ENCODE measurements around the gene KIF4A.
A peak's percentile ranks its signal among the peaks of the same experiment; 100 is the strongest.

KIF4A gene

DNA sequence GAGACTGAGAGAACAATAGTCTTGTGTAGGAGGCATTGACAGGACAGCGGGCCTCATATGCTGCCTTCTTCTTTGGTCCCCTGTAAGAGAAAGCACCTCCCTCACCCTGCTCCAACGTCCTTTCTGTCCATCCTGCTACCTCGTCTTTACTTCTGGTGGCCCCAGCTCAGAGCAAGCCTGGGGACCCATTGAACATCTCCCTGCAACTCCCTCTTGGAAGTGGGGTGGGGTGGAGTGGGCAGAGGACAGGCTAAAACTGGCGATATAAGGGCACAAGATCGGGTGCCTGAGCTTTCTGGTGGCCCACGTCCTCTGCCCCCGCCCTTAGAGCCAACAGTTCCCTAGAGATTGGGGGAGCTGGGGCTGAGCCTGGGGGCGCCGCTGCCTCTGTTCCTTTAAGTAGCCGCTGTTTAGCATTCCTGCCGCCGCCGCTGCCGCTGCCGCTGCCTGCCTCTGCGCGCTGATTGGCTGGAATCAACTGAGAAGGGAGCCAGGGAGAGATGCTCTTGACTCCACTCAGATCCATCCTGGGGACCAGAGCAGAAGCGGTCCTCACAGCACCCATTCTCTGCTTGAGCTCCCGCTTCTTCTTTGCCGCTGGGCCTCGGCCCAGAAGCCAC, 154.5 kb downstream of the KIF4A start, which contains the start of gene DLG3:
Gene DLG3 (plus strand): TSS at position 510 of the 620 bp plus-strand sequence. CDS start 367 bp downstream, outside the sequence.
- no peak for DNase-seq

DNA sequence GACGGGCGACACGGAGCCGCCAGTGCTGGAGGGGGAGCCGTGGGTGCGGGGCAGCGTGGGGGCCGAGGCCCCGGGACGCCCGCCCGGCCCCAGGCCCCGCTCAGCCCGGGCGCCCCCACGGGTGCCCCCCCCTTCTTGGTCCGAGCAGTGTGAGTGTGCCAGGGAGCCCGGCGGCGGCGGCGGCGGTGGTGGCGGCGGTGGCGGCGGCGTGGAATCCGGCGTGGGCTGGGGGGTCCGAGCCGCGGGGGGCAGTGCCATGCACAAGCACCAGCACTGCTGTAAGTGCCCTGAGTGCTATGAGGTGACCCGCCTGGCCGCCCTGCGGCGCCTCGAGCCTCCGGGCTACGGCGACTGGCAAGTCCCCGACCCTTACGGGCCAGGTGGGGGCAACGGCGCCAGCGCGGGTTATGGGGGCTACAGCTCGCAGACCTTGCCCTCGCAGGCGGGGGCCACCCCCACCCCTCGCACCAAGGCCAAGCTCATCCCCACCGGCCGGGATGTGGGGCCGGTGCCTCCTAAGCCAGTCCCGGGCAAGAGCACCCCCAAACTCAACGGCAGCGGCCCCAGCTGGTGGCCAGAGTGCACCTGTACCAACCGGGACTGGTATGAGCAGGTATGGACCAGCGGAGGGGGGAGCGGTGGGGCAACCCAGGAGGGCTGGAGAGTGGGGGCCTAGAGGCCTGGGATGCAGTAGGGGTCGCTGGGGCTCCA, 155.2 kb downstream of the KIF4A start:
- no peak for DNase-seq

DNA sequence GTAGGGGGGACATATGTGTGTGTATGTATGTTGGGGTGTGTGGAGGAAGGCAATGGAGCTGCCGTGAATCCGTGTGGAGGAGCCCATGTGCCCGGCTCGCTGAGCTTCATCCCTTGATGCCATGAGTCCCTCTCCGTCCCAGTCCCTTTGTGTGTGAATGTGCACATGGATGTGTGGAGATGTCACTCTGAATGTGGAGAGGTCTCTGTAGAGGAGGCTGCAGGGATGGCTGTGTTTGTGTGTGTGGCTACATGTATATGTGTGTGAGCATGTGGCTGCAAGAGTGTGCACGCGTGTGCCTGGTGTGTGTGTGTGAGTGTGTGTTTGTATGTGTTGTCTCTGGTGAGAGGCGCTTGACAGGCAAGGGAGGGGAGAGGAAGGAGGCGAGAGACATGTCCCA, 156.0 kb downstream of the KIF4A start:
- no peak for DNase-seq

DNA sequence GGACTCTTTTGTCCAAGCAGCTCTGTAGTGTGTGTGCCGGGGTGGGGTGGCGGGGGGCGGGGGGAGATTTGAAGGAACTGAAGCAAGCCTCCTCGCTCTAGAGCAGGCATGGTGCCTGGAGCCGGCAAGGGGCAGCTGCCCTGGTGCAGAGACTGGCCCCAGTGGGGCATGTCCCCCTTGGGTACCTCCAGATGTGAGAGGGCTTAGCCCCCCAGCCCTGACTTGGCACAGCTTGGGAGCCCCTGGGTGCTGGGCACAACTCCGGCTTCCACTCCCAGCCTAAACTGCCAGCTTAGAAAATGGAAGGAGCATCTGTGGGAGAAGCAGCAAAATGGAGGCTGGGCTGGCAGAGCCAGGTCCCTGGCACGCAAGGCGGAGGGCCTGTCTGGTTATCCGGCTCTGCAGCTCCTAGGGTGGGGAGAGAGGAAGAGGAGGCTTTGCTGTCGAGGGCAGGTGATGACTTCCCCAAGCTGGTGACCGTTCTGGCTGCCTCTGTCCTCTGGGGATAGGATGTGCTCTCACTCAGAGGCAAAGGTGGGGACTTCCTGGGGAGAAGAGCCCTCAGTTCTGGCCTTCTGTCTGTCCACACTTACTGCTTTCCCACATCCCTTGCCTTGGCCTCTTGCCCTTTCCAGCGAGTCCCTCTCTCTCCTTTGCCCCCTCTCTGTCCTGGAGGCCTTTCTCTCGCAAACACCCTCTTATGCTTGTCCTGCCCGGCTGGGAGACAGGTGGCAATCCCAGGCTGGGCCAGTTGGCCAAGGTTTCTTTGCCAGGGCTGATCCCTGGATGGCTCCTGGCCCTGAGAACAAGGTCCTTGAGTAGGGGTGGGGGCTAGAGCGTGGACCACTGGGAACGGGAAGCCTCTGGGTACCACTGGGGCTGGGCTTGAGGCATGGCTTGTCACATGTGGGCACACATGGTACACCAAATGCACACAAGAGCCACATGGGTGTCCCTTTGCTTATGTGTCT, 156.8 kb downstream of the KIF4A start:
- no peak for DNase-seq

DNA sequence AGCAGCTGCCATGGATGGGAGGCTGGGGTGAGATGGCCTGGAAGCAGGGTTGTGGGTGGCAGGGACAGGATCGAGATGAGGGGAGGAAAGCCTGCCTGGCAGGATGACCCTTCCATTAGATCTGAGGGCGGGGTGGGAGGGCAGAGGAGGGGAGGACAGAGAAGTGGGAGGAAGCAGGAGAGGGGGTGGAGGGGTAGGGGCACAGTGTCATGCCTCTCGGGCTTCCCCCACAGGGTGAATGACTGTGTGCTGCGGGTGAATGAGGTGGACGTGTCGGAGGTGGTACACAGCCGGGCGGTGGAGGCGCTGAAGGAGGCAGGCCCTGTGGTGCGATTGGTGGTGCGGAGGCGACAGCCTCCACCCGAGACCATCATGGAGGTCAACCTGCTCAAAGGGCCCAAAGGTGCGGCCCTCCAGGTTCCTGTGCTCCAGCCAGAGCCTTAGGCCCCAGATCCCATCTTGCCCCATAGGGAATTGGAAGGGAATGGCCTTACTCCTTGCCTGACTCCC, 159.6 kb downstream of the KIF4A start:
- DNase-seq, result no peak

DNA sequence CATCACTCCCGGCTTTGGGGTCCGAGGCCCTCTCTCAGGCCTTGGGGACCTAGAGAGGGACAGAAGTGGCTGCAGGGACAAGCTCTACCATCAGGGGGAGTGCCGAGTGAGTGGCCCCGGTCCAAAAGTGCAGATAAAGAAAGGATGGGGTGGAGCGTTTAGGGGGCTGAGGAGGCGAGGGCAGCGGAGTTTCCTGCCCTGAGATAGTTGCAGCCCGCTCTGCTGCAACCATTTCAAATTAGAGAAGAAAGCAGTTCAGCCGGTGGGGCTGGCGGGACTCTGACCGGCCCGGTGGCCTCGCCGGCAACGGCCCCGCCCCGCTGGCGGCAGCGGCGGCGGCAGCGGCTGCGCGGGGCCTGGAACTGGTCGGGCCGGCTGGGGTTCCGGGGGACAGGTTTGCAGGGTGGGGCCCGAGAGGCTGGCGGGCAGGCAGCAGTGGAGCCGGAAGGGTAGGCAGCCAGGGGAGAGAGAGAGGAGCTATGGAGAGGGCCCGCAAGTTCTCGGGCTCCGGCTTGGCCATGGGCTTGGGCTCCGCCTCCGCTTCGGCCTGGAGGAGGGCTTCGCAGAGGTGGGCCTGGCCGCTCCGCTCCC, 162.3 kb downstream of the KIF4A start:
- DNase-seq, result peak; percentile 42 to 52

DNA sequence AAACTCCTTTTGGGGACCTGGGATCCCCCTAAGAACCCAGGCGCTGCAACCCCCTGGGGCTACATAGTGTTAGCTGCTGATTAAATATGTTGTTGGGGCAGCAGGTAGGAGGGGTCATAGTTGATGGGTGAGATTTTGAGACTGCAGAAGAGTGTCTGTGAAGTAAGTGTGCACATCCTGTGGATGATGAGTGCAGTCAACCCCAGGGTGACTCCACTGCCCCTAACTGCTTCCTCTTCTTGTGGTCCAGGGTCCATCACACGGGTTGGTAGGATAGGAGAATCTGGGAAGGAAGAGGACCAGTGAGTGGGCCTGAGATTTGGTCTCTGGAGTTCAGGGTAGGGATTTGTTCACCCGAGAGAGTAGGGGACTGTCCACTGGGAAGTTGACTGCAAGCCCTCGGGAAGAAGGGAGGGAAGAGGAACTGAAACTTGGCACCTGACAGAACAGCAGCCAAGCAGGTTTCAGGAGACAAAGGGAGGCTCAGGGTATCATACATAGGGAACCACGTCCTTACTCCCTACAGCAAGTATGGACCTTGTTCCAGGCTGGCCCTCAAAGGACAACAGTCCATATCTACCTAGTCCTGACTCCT, 163.2 kb downstream of the KIF4A start:
- DNase-seq, result no peak

DNA sequence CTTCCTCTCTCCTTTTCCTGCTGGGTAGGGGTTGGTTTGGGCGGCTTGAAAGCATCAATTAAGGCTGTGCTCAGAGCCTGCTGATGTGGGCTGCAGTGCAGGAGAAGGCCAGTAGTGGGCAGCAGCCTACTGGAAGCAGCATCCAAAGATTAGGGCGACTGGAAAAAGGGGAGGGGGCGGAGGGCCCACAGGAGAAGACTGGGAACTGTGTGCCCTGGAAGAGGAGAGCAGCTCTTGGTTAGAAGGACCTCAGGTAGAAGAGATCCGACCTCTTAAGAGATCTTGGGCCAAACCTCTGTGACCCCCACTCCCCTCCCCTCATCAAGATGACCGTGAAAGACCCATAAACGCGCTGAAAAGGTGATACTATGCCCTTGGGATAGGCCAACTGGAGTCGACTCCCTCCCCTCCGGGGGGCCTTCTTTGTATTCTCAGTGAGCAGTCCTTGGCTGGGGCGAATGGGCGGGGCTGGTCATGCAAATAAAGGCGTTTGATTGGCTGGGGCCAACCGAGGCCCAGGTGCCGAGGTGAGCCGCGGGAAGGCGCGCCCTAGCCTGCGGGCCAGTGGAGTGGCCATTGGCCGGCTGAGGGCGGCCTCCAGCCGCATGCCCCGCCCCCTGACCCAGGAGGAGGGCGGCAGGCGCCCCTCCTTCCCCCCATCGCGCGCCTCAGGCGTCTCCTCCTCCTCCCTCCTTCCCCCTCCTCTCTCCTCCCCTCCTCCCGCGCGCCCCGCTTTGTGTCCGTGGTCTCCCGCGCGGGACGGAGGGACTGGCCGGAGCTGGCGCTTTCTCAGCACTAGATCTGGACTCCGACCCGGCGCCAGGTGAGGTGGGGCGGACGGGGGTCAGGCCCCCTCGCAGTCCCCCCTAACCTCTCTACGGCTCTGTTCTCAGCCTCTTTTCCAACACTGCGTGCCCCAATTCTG, 164.8 kb downstream of the KIF4A start:
- peak; percentile 56 to 58 for DNase-seq

DNA sequence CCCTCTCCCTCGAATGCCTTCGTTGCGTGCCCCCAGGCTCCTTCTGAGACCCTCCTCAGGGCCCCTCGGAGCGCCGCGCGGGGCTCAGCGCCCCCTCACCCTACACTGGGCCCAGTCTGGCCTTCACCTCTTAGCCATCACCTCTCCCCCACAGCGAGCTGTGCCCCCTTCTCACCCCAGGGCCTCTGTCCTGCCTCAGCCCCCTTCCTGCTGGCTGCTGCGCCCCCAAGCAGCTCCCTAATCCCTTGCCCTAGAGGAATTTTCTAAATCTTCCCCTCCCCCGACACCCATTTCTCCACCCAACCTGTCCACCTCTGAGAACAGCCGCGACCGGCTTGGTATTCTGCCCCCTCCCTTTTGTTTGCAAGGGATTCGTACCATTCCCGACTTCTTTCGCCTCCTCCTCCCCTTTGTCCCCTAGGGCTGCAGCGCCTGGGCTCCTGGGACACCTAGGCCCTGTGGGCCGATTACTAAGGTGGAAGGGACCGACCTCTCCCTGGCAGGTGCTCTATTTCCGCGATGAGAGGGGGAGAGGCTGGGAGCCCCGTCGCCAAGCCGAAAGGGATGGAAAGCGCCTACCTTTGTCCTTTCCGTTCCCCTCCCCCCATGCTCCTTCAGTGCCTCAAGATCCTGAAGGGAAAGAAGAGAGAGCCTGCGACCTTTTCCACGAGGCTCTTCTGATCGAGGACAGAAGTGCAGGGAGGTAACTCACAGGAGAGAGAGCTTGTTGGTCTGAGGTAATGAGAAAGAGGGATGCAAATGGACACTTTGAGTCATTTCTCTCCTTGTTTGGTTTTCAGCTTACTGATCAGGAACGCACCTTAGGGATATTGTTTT, 165.7 kb downstream of the KIF4A start:
- no peak for DNase-seq

DNA sequence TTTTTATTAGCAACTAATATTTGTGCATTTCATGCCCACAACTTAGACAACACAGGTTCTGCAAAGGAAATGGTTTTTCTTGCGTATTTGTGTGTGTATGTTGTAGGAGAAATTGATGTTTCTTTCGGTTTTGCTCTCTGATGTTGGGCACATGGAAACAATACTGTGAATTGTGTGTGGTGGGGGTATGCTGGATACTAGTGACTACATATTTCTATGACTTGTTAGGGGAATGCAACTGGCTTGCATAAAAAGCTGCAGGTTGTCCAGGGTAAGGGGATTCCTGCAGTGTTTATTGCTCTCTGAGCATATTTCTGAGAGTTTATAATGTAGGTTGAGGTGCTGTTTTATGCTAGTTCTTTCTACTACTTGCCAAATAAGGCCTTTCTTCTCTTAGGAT, 166.4 kb downstream of the KIF4A start:
- no peak for DNase-seq

DNA sequence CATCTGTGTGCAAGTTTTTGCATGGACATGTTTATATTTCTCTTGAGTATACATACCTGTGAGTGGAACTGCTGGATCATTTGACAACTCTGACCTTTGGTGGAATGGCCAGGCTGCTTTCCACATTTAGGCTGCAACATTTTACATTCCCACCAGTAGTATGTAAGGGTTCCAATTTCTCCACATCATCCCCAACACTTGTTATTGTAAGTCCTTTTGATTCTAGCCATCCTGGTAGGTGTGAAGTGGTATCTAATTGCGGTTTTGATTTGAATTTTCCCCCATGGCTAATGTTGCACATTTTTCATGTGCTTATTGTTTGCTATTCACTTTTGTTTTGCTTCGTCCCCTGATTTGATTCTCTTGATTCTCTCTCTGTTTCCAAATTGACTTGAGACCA, 171.1 kb downstream of the KIF4A start:
- DNase-seq, result no peak

DNA sequence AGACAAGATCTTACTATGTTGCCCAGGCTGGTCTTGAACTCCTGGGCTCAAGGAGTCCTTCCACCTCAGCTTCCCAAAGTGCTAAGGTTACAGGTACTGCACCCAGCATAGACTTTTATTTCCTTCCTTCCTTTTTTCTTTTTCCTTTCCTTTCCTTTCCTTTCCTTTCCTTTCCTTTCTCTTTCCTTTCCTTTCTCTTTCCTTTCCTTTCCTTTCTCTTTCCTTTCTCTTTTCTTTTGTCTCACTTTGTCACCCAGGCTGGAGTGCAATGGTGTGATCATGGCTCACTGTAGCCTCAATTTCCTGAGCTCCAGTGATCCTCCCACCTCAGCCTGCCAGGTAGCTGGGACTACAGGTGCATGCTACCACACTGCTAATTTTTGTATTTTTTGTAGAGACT, 174.1 kb downstream of the KIF4A start:
- DNase-seq, result no peak

DNA sequence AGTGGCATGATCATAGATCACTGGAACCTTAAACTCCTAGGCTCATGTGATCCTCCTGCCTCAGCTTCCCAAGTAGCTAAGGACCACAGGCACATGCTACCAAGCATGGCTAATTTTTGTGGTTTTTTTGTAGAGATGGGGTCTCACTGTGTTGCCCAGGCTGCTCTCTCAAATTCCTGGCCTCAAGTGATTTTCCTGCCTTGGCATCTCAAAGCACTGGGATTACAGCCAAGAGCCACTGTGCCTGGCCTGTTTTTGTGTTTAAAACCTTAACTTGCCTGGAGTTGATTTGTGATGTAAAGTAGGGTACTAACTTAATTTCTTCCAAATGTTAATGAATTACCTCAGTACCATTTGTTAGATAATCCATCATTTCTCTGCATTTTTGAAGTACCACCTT, 177.1 kb downstream of the KIF4A start:
- DNase-seq, result no peak

DNA sequence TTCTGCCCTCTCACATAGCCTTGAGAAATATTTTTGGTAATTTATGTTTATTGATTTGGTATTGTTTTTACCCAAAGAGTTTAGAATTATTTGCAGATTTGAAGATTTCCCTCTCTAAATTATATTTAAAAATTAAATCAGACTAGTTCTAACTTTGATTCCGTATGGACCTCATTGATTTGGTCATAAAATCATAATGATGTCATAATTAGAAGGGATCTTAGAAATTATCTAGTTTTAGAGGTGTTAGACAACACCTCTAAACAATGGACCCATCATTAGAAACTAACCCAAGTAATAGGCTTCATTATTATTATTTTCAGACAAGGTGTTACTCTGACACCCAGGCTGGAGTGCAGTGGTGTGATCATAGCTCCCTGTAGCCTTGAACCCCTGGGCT, 178.8 kb downstream of the KIF4A start:
- no peak for DNase-seq

All from activated CD4-positive, alpha-beta T cell treated with anti-CD3 and anti-CD28 coated beads for 4 hours (primary cell).